IMR-90 (cell line): ENCODE measurements around the gene MRPL19.

Experiments used
- CTCF ChIP-seq: conservative IDR thresholded peaks from 2 replicates; pipeline ENCODE4 v1.5.1; 2012; ENCODE audit warnings: mild to moderate bottlenecking, low read depth, low read length, improper control_type of control experiment
- MAFK ChIP-seq: IDR thresholded peaks from 2 replicates; pipeline ENCODE4 v1.6.1; 2012; ENCODE audit warnings: low read depth, low read length, improper control_type of control experiment
- MAZ ChIP-seq: IDR thresholded peaks from 2 replicates; pipeline ENCODE4 v1.6.1; 2012; ENCODE audit warnings: low read depth, mild to moderate bottlenecking, low read length, improper control_type of control experiment, moderate library complexity, borderline replicate concordance
- POLR2A ChIP-seq: IDR thresholded peaks from 2 replicates; pipeline ENCODE4 v1.6.1; 2012; ENCODE audit warnings: mild to moderate bottlenecking, low read depth, low read length
- RAD21 ChIP-seq: IDR thresholded peaks from 2 replicates; pipeline ENCODE4 v1.6.1; 2012; ENCODE audit warnings: low read length, improper control_type of control experiment
- RCOR1 ChIP-seq: IDR thresholded peaks from 2 replicates; pipeline ENCODE4 v1.6.1; 2012; ENCODE audit warnings: mild to moderate bottlenecking, low read length, improper control_type of control experiment; ENCODE audit not compliant: insufficient replicate concordance
- SMC3 ChIP-seq: fragments of 150-350 bp; IDR thresholded peaks from 2 replicates; pipeline ENCODE4 v1.6.1; 2016; ENCODE audit warnings: low read depth, mild to moderate bottlenecking, antibody characterized with exemption, low read length, moderate library complexity

- no peak for TF ChIP-seq CTCF
- TF ChIP-seq MAZ: no peak
- TF ChIP-seq POLR2A: no peak
- no peak for TF ChIP-seq RAD21
- TF ChIP-seq MAFK: no peak
- TF ChIP-seq SMC3: no peak
- TF ChIP-seq RCOR1: no peak
Observed at GRCh38 chr2:75688196-75688595, 41.6 kb downstream of the MRPL19 start.
